NAMALWA (cell line): ENCODE data around the gene FRS3.
"Not testable (repeated sequence)": the region's sequence is repeated elsewhere in the genome, so short reads cannot be mapped to it uniquely, and the experiment has no call there.

Experiments used
- DNase-seq: peaks from one replicate; pipeline ENCODE4 v3.0.0-alpha.2; 2015; ENCODE audit warnings: low spot score

Gene FRS3

GRCh38 chr6:41769376-41769775 lies 10.3 kb downstream of the FRS3 start:
- DNase-seq, result no peak

DNA sequence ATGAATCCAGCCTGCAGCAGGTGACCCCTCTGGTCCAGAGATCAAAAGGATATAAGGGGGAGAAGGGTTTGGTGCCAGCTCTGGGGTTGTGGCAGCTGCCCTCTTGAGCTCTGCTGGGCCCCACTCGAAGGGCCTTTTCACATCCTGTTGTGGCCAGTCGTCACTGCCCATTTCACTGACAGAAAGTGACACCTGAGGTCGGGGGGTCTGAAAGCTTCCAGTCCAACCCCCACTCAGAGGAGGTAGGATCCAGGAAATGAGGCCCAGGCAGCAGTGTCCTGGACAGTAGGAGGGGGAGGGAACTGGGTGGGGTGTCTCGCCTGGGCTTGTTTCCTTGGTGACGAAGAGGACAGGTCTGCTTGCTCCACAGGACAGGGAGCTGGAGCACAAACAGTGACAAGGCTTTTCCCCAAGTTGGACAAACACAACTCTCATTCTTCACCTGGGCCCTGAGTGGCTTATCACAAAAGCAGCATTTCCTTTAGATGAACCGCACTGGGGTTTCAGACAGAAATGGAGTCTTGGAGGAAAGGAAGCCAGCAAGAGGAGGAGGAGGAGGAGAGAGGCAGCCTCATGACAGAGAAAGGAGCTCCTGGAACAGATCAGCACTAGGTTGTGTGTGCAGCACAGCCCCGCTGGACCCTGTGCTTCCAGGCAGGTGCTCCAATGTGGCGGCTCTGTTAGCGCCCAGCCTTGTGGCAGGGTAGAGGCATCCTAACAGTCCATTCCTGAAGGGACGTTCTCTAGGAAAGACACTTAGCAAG lies 11.0 kb downstream of the FRS3 start:
- DNase-seq, result no peak

GRCh38 chr6:41767112-41767833 lies 12.4 kb downstream of the FRS3 start:
- DNase-seq, result no peak

- DNase-seq, result not testable (repeated sequence)
Observed at GRCh38 chr6:41766043-41766664, 13.5 kb downstream of the FRS3 start.

DNA sequence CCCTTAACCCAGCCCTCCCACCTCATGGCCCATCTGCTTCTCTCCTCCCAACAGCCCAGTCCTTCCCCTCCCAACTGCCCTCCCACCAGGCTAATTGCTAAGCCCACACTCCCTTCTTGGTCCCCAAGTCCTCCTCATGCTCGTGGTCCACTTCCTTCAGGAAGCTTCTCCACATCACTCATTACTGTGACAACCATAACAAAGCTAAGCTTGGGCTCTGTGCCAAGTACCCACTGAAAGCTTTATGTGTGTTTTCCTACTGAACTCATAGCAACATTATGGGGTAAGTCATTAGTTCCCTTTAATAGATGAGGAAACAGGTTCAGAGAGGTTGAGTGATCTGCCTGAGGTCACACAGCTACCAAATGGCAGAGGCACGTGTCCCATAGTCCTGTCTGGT lies 16.2 kb downstream of the FRS3 start:
- DNase-seq, result no peak

DNA sequence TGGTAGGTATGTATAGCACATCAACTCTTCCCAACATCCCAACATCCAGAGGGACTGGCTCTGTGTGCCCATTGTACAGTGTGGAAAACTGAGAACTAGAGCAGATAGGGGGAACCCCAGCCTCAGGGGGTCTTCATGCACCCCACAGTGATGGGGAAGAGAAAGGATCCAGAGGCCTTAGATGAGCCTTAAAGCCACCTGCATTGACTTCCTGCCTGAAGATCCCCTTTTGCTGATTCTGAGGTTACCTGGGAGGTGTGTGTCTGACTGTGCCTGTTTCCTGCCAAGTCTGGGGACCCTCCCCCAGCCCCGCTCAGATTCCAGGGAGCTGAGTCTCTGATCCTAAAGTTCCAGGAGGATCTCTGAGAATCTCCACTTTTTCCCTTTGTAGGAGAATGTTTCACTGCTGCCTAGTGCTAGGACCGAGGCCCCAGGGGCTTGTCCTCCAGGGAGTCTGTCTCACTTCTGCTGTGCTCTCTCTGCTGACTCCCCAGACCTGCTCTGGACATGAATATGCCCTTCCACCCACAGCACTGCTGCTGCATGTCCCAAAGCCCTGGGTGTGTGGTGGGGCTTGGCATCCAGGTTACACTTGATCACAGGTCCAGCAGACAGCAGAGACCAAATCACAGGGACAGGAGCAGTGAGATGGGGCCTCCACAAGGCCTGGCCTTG lies 19.7 kb downstream of the FRS3 start:
- no peak for DNase-seq

- no peak for DNase-seq
Observed at GRCh38 chr6:41759106-41759904, 20.4 kb downstream of the FRS3 start.

DNA sequence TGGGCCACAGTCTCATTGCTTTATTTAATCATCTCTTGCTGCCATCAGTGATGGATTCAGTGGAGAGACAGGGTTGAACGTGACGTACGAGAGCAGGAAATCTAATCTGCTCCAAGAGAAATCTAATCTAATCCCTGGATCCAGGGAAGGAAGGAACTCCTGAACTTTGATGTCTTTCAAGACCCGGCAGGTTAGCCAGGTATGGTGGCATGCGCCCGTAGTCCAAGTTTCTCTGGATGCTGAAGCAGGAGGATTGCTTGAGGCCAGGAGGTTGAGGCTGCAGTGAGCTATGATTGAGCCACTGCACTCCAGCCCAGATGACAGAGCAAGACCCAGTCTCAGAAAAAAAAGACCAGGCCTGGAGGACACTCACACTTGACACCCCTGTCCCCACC lies 21.1 kb downstream of the FRS3 start:
- no peak for DNase-seq

GRCh38 chr6:41757931-41758640 lies 21.6 kb downstream of the FRS3 start:
- DNase-seq, result no peak

- DNase-seq, result no peak
Observed at GRCh38 chr6:41757271-41757670, 22.4 kb downstream of the FRS3 start.

- no peak for DNase-seq
Observed at GRCh38 chr6:41756354-41756753, 23.3 kb downstream of the FRS3 start.

GRCh38 chr6:41755895-41756294 lies 23.8 kb downstream of the FRS3 start:
- no peak for DNase-seq

DNA sequence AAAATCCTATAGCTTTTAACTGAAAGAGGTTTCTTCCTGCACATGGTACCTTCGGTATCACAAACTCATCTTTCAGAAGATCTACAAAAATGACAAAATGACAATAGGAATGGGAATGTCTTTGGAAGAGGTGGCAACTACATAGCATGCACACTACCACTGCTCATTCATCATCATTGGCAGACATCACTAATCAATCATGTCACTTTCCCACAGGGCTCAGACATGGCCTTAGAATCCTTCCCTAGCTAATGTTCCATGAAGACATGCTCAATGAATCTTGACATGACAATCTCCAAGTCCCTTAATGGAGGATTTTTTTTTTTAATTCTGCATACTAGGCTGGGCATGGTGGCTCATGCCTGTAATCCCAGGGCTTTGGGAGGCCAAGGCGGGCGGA lies 29.3 kb downstream of the FRS3 start:
- no peak for DNase-seq

- no peak for DNase-seq
Observed at GRCh38 chr6:41748542-41748941, 31.2 kb downstream of the FRS3 start.

- DNase-seq, result no peak
Observed at GRCh38 chr6:41748102-41748477, 31.6 kb downstream of the FRS3 start.

- DNase-seq, result no peak
Observed at GRCh38 chr6:41747256-41748101, 32.2 kb downstream of the FRS3 start, which contains the start of gene PGC. Gene PGC, minus strand, starts transcription at chr6:41747397. Its CDS starts 63 bp downstream, at chr6:41747334.

GRCh38 chr6:41746107-41746506 lies 33.6 kb downstream of the FRS3 start:
- no peak for DNase-seq

- DNase-seq, result no peak
Observed at GRCh38 chr6:41744236-41744787, 35.4 kb downstream of the FRS3 start.

- no peak for DNase-seq
Observed at GRCh38 chr6:41743406-41744235, 36.1 kb downstream of the FRS3 start.
